PC-9 (cell line): ENCODE results near the gene CAT.

Experiments
- EZH2 ChIP-seq: fragments of 200-600 bp; sonication (generic); IDR thresholded peaks from 2 replicates; pipeline ENCODE4 v1.8.0; 2017; ENCODE audit warnings: antibody characterized with exemption, low read depth
- TF ChIP-seq, protein P1 (sequence below): fragments of 200-600 bp; sonication (generic); conservative IDR thresholded peaks from 2 replicates; pipeline ENCODE4 v1.6.1; 2017; ENCODE audit warnings: mixed run types, antibody characterized with exemption, mild to moderate bottlenecking, moderate library complexity

DNA sequence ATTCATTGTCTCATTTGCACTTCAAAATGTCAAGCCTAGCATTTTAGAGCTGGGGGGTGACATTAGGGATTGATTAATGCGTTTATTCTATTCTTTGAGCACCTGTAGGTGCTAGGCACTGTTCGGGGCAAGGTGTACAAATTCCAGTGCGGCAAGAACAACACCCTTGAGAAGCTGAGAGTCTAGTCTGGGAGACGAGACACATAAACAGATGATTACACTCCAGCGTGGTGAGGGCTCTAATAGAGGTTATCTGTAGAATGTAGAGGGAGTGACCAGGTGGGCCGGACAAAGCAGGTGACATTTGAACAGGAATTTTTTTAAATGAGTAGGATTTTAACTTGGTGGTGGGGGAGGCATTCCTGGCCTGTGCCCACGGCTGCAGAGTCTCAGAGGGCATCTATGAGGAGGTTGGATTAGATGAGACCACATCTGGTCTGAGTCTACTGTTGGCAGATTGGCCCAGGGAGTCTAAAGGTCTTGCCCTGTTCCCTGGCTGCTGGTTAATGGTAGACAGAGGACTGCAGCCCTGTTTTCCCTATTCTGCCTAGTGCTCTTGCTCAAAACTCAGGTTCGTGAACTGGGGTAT lies 970 bp downstream of the CAT start:
- no peak for TF ChIP-seq EZH2
- TF ChIP-seq, protein P1, sequence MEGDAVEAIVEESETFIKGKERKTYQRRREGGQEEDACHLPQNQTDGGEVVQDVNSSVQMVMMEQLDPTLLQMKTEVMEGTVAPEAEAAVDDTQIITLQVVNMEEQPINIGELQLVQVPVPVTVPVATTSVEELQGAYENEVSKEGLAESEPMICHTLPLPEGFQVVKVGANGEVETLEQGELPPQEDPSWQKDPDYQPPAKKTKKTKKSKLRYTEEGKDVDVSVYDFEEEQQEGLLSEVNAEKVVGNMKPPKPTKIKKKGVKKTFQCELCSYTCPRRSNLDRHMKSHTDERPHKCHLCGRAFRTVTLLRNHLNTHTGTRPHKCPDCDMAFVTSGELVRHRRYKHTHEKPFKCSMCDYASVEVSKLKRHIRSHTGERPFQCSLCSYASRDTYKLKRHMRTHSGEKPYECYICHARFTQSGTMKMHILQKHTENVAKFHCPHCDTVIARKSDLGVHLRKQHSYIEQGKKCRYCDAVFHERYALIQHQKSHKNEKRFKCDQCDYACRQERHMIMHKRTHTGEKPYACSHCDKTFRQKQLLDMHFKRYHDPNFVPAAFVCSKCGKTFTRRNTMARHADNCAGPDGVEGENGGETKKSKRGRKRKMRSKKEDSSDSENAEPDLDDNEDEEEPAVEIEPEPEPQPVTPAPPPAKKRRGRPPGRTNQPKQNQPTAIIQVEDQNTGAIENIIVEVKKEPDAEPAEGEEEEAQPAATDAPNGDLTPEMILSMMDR: no peak
